H7 (cell line): ENCODE measurements around the gene C12orf54. TPM values are rescaled to one million over a fixed set of nuclear protein-coding genes. Genes with fewer than 3 reads are reported as not detected.
A peak's percentile ranks its signal among the peaks of the same experiment; 100 is the strongest.

Experiments used
- DNase-seq: peaks from one replicate; pipeline ENCODE4 v3.0.0; 2012
- H3K27me3 ChIP-seq: 2 replicates; pipeline ENCODE4 v1.6.0; 2011; ENCODE audit warnings: mild to moderate bottlenecking, low read length; ENCODE audit not compliant: control insufficient read depth, insufficient read depth
- H3K36me3 ChIP-seq: replicated peaks from 2 replicates; pipeline ENCODE4 v1.5.1; 2011; ENCODE audit warnings: low read length; ENCODE audit not compliant: control insufficient read depth, insufficient read depth
- H3K4me3 ChIP-seq: 2 replicates; pipeline ENCODE4 v1.5.1; 2011; ENCODE audit warnings: low read depth, mild to moderate bottlenecking, control low read depth, low read length, moderate library complexity; ENCODE audit not compliant: insufficient read depth
- total RNA-seq: library from RNA; depleted of rRNA; stranded (reverse); fragments of >200 nt; shearing (Covaris generic); gene quantifications from 2 replicates; pipeline ENCODE4 v1.2.3, GENCODE V29; 2014; rRNA removed

The C12orf54 gene
- total RNA-seq, 1 experiment from 2014 or later: not detected

- Histone ChIP-seq H3K36me3 (no peaks in the 10 kb centered on the region), H3K4me3 (no peak overlapping the region), H3K27me3 (no peaks in the 10 kb centered on the region)
- DNase-seq: no peak
Measured at GRCh38 chr12:48532601-48533000, 50.3 kb downstream of the C12orf54 start.

- Histone ChIP-seq H3K27me3 (no peaks in the 10 kb centered on the region), H3K36me3 (no peaks in the 10 kb centered on the region), H3K4me3 (no peak overlapping the region)
- DNase-seq: no peak
Measured at GRCh38 chr12:48536602-48537001, 54.3 kb downstream of the C12orf54 start.

- Histone ChIP-seq H3K36me3 (no peaks in the 10 kb centered on the region), H3K4me3 (no peak overlapping the region), H3K27me3 (no peaks in the 10 kb centered on the region)
- peak; percentile 53 for DNase-seq
Measured at GRCh38 chr12:48542300-48542928, 60.1 kb downstream of the C12orf54 start.

- Histone ChIP-seq H3K27me3 (no peaks in the 10 kb centered on the region), H3K4me3 (no peak overlapping the region), H3K36me3 (no peaks in the 10 kb centered on the region)
- no peak for DNase-seq
Measured at GRCh38 chr12:48545833-48546469, 63.7 kb downstream of the C12orf54 start.

Other genes starting within 250 kb of the C12orf54 start
- 3.4 and 4.3 TPM in 2 replicates for gene ZNF641, start 131.6 kb upstream of the C12orf54 start, total RNA-seq
- gene ANP32D, start 9.9 kb upstream of the C12orf54 start, total RNA-seq: not detected in 2 replicates
- not detected in 2 replicates for gene OR8S1, start 43.1 kb downstream of the C12orf54 start, total RNA-seq
- not detected in 2 replicates for gene LALBA, start 87.5 kb downstream of the C12orf54 start, total RNA-seq
- gene KANSL2, start 199.7 kb downstream of the C12orf54 start, total RNA-seq: 41.2 and 41.4 TPM in 2 replicates
- 25.6 and 37.4 TPM in 2 replicates for gene CCNT1, start 234.2 kb downstream of the C12orf54 start, total RNA-seq